ENCODE measurements around the gene KIF7. TPM values are rescaled to one million over a fixed set of nuclear protein-coding genes. Genes with fewer than 3 reads are reported as not detected.
A peak's percentile ranks its signal among the peaks of the same experiment; 100 is the strongest.

Gene KIF7
- total RNA-seq, 2 donors from 2014 or later = 0.11 to 0.53 TPM

- H3K36me3 Mint-ChIP-seq (ENCODE audit: low read depth) = peaks cover 52% of the 10 kb centered on the region
- H3K4me3 Mint-ChIP-seq = peak overlapping the region; percentile 83
- no peak overlapping the region for H3K27ac Mint-ChIP-seq
- H3K27me3 Mint-ChIP-seq = no peaks in the 10 kb centered on the region
- no peak for ATAC-seq (replicated peaks)
- no peaks in the 10 kb centered on the region for H3K9me3 Mint-ChIP-seq
- H3K4me1 Mint-ChIP-seq = peaks cover 22% of the 10 kb centered on the region
These were observed 77.1 kb downstream of the KIF7 start for GRCh38 chr15:89578146-89578545.

Other genes with a start within 250 kb of the KIF7 start
- not detected for gene RHCG, start 158.9 kb downstream of the KIF7 start, total RNA-seq
- 10 to 100 TPM; 15.4 to 22.7 TPM for gene TICRR, start 80.0 kb downstream of the KIF7 start, total RNA-seq
- 1 to 10 TPM in 1 of 2 donors, under 1 TPM in 1; 0.09 to 1.2 TPM for gene PLIN1, start 23.9 kb upstream of the KIF7 start, total RNA-seq
- gene PEX11A, start 35.3 kb upstream of the KIF7 start, total RNA-seq = 1 to 10 TPM; 2.1 to 5.3 TPM
- gene WDR93, start 35.3 kb upstream of the KIF7 start, total RNA-seq = under 1 TPM in 1 of 2 donors, not detected in 1; 0.19 TPM
- gene MESP1, start 95.8 kb upstream of the KIF7 start, total RNA-seq = 1 to 10 TPM; 2.1 to 3.7 TPM
- gene MESP2, start 120.9 kb upstream of the KIF7 start, total RNA-seq = under 1 TPM in 1 of 2 donors, not detected in 1; 0.15 TPM
- under 1 TPM; 0.19 to 0.45 TPM for gene ANPEP, start 159.4 kb upstream of the KIF7 start, total RNA-seq
- 10 to 100 TPM; 14.0 to 16.0 TPM for gene AP3S2, start 238.5 kb upstream of the KIF7 start, total RNA-seq

Measured in activated T-helper 17 cell treated with anti-CD3 and anti-CD28 coated beads, Interleukin-2, amount 50 U/mL, for 72 hours (primary cell).